Fibroblast of skin of scalp (primary cell): ENCODE measurements around the gene TFDP1.
"Not testable (repeated sequence)": the region's sequence is repeated elsewhere in the genome, so short reads cannot be mapped to it uniquely, and the experiment has no call there.

Source experiments
- DNase-seq: peaks from one replicate; pipeline ENCODE4 v3.0.0-alpha.2; 2013

Gene TFDP1

DNA sequence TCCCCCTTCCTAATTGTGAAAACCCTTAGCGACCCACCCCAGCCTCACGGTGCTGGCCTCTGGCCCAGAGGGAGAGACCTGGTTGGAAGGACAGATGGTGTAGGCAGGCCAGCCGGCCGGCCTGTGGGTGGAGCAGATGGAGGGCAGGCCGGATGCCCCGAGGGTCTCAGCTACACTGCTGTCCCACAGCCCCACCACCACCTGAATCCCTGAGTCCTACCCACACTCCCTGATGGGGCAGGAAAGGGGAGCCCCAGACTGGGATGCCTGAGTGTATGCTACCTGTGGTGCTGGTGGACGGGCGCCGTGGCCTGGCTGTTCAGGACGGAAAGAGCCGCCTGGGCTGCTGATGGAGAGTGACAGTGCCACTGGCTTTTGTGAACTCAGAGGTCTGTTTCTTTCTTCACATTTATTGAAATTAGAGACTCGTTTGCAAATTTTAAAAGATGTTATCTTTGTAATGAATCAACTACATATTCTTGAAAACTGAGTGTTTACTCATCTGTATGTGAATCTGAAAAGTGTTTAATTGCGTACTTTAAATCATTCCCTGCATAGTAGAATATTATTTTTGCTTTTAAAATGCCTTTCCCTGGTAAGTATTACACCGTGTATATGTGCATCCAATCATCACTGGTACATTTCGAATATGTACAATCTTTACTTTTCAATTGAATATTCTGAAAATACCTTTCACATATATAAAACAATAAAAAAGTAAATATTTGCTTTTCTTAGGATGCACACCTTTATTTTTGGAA lies 35.7 kb downstream of the TFDP1 start:
- DNase-seq: no peak

DNA sequence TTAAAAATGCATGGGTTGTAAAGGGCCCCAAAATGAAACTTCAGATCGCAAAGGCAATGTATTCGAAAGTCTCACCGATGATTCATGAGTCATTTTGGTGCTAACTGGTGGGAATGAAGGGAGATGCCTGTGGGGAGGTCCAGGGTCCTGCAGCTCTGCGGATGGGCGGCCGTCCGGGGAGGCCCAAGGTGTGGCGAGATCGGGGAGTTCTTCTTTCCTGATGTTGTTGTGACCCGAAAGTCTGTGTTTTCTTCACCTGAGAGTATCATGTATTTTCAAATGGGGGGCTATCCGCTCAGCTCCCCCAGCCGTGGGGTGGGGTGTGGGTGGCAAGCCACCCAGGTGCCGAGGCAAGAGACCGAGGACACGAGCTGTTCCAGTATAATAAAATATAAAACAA lies 36.5 kb downstream of the TFDP1 start:
- no peak for DNase-seq

DNA sequence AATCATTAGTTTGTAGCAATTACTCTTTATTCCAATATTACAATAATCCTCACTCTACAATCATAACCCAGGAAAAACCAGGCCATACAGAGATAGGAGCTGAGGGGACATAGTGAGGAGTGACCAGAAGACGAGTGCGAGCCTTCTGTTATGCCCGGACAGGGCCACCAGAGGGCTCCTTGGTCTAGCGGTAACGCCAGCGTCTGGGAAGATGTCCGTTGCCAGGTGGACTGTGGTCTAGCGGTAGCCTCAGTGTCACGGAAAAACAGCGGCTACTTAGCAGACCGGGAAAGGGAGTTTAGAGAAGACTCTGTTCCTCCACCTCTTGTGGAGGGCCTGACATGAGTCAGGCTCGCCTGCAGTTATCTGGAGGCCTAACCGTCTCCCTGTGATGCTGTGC lies 36.9 kb downstream of the TFDP1 start:
- not testable (repeated sequence) for DNase-seq

DNA sequence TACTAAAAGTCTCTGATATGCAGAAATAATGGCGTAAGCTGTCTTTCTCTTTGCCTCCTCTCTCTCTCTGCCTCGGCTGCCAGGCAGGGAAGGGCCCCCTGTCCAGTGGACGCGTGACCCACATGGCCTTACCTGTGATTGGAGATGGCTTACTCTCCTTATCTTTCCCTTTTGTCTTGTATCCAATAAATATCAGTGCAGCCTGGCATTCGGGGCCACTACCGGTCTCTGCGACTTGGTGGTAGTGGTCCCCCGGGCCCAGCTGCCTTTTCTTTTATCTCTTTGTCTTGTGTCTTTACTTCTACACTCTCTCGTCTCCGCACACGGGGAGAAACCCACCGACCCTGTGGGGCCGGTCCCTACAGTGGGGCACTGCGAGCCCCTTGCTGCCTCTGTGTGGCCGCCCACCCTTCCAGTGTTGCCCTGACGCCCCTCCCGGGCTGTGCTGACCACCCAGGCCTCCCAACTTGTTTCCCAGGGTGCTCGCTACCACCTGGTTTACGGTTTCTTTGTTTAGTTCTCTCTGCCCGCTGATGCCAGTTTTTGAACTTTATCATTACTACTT lies 37.5 kb downstream of the TFDP1 start:
- DNase-seq: not testable (repeated sequence)

DNA sequence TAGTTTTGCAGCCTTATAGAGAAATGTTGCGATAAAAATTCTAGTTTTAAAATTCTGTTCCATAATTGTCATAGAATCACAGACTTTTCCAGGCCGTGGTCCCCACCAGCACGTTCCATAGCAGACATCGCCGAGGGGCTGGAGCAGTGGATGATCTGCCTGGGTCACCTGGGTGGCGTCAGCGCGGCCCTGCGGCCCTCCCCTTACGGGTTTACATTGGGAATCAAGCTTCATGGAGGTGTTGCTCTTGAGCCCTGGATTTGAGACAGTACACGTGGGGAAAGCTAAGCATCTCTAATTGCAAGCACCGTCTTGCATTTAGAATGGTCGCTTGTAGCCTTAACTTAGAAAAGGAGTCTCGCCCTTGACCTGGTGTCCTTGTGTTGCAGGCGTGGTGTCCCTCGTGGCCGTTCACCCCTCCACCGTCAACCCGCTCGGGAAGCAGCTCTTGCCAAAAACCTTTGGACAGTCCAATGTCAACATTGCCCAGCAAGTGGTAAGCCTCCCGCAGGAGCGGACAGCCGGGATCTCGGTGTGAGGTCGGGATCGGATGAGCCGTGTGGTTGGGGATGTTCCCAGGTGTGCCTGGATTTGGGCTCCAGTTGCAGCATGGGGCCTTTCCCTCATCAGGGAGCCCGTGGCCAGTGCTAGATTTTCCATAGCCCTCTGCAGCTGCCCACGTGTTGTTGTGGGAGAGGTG lies 38.4 kb downstream of the TFDP1 start:
- DNase-seq: no peak

DNA sequence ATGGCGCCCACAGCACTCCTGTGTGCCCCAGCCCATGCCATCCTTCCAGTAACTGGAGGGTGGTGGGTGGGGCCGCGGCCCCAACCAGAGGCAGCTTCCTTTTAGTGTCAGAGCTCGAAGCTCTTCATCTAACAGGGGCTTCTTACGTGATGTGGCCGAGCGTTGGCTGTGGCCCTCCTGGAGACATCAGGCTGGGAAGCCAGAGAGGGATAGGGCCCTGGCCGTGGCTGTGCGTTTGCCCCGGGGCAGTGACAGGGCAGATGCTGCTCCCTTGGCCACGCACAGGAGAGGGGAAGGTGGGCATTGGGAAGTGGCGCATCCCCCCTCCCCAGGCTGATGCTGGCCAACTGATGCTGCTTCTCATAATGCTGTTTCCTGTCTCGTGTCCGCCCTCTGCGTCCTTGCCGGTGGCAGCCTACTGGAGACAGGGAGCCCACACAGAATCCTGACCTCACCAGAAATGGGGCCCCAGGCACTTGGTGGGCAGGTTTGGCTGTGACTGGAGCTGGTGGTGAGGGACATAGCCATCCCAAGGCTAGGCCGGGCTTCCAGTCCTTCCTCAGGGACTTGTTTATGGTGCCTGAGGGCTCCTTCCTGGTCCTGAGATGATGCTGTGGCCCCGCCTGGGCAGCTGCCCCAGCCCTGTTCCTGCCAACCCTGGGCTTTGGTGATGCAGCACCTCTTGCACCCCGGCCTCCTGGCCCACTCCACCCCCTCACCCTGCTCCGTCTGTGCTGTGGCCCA lies 39.1 kb downstream of the TFDP1 start:
- peak; percentile 25 for DNase-seq

DNA sequence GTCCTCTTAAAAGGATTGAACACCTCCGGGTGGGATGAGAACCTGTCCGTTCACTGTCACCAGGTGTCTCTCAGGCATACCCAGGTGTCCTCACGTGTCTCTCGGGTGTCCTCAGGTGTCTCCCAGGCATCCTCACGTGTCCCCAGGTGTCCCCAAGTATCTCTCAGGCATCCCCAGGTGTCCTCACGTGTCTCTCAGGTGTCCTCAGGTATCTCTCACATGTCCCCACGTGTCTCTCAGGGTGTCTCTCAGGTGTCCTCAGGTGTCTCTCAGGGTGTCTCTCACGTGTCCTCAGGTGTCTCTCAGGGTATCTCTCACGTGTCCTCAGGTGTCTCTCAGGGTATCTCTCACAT lies 39.7 kb downstream of the TFDP1 start:
- no peak for DNase-seq

DNA sequence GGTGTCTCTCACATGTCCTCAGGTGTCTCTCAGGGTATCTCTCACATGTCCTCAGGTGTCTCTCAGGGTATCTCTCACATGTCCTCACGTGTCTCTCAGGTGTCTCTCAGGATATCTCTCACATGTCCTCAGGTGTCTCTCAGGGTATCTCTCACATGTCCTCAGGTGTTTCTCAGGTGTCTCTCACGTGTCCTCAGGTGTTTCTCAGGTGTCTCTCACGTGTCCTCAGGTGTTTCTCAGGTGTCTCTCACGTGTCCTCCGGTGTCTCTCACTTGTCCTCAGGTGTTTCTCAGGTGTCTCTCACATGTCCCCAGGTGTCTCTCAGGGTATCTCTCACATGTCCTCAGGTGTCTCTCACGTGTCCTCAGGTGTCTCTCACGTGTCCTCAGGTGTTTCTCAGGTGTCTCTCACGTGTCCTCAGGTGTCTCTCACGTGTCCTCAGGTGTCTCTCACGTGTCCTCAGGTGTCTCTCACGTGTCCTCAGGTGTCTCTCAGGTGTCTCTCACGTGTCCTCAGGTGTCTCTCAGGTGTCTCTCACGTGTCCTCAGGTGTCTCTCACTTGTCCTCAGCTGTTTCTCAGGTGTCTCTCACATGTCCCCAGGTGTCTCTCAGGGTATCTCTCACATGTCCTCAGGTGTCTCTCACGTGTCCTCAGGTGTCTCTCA lies 40.2 kb downstream of the TFDP1 start:
- DNase-seq: not testable (repeated sequence)

DNA sequence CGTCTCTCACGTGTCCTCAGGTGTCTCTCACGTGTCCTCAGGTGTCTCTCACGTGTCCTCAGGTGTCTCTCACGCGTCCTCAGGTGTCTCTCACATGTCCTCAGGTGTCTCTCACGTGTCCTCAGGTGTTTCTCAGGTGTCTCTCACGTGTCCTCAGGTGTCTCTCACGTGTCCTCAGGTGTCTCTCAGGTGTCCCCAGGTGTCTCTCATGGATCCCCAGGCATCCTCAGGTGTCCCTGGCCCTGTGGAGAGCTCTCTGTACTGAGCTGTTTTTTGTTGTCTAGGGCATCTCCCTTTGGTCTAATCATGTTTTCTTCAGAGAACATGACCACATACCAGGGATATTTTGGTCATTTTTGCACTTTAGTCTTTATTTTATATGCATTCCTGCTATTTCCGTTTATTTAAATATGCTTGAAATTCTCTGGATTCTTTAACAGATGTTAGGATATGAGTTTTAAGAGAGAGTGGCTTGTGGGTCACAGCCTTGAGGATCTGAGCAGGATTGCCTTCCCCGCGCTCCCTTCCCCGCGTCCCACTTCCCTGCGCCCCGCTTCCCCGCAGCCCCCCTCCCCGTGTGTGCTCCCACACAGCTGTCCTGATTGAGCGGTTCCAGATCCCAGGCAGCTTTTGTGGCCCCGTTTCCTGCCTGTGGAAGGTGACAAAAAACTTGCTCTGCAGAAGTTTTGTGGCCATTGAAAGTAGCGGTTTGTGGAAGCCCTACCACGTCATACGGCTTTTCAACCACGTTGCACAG lies 41.6 kb downstream of the TFDP1 start:
- DNase-seq: peak; percentile 78

DNA sequence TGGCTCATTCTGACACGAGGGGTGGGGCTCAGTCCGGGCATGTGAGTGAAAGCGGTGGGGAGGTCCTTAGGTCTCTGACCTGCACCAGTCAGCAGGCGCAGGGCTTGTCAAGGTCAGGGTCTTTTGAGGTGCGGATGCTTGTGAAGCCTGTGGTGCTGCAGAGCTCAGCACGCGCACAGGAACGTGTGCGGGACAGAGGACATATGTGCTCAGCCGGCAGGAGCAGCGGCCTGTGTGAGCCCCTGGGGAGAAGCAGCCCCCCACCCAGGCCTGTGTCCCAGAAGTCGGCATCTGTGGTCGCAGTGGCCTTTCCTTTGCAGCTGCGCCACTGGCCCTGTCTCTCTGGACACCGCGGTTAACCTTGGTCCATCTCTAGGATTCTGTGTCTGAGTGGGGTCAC lies 42.6 kb downstream of the TFDP1 start:
- DNase-seq: no peak

DNA sequence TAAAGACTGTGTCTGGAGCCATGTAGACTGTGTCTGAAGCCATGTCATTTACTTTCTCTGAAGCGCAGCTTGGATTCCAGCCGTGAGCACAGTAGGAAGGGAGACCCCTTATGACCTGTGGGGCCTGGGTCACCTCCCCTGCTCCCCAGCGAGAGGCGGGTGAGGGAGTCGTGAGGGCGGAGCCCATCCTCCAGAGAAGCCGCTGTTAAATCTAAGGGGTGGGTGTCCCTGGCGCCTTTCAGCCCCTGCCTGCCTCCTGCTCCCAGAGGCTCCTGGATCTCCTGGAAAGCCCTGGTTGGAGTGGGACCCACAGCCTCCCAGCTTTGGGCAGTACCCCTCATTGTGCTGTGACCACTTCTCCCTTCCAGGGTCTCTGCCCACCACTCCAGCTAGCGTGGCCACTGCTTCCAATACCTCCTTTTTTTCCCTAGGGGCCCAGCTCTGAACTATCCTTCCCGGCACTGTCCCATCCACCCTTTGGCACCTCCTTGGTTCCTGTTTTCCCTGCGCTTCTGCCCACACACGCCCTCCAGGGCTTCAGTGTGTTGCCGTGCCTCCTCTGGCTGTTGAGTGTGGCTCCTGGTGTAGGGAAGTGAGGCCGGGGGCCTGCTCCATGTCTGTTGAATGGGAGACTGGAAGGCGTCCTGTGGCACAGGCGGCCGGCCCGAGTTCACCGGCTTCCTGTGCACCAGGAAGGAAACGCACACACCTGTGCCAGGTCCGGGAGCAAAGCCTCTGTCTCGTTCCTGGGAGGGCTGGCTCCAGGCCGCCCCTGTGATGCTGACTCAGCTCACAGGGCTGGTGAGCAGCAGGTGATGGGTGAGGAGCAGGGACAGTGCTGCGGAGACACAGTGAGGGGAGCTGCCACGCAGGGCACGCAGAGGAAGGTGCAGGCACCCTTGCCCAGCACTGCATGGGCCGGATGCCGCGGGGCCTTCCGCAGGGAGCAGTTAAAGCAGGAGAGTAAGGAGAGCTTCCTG lies 44.0 kb downstream of the TFDP1 start:
- no peak for DNase-seq

DNA sequence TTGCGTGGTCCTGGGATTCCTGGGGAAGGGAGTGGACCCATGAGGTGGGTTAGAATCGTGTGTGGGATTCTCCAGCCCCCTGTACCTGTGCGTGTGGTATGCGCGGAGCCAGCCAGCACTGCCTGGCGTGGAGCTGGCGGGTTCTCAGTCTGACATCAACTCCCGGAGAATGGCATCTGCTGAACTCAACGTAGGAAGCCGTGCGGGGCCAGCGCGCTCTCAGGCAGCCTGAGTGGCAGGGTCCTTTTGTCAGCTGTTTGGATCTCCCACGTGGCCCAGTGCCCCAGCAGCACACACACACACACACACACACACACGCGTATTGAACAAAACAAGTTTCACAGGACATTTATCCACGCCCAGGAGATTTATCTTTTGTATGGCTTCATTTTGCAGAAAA lies 45.3 kb downstream of the TFDP1 start:
- no peak for DNase-seq

DNA sequence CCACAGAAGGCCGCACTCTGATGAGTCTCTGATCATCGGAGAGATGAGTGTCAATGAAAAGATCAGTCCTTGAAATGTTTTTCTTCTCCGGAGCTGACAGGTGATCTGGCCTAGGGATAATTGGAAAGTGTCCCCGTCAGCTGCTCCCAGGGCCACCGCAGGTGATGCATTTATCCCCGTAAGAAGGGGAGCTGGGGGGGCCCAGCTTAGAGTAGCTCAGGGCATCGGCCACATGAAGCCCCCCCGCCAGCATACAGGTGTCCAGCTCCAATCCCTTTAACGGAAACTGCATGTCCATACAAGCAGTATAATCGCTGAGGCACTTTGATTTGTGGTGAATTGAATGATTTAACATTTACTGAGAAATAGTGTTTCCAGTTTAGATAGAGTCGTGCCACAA lies 45.7 kb downstream of the TFDP1 start:
- DNase-seq: no peak

DNA sequence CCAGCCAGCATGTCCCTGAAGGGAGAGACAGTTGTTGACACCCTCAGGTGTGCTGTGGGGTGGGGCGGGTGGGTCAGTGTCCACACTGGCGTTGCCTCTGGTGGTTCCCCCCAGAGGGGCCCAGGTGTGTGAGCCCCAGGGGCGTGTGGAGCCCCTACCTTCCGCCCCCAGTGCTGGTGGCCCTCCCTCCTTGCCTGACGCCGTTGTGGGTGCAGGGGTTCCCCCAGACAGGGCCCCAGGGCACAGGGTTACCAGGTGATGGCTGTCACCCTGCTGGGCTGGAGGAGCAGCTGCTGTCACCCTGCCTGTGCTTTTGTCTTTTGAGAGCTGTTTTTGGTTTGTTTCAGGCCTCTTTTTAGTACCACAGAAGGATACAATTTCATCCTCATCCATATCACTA lies 46.3 kb downstream of the TFDP1 start:
- no peak for DNase-seq

DNA sequence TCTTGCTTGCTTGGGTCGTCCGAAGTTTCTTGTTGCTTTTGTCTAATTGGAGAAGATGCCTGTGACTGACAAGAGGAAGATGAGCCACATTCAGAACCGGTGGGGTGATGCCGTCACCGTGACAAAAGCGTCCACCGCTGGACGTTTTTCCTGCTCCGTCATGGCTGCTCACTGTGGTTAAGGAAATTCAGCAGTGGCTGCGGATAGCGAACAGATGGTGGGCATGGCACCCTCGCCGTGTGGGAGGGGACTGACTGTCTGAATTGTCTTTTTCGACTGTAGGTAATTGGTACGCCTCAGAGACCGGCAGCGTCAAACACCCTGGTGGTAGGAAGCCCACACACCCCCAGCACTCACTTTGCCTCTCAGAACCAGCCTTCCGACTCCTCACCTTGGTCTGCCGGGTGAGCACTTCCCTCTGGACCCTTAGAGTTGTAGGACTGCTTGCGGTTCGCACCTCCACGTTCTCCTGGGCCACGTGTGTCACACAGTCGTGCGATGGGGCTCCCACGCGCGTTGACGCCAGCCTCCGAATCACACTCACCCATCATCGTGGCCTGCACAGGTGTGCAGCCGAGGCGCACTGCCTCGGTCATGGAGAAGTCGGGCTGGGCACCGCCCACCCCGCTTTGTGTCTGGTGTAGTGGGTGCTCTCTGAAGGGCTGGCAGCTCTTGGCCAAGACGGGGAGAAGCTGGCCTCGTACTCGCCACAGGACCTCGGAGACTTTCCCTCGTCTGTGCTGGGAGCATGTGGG lies 47.0 kb downstream of the TFDP1 start:
- no peak for DNase-seq

DNA sequence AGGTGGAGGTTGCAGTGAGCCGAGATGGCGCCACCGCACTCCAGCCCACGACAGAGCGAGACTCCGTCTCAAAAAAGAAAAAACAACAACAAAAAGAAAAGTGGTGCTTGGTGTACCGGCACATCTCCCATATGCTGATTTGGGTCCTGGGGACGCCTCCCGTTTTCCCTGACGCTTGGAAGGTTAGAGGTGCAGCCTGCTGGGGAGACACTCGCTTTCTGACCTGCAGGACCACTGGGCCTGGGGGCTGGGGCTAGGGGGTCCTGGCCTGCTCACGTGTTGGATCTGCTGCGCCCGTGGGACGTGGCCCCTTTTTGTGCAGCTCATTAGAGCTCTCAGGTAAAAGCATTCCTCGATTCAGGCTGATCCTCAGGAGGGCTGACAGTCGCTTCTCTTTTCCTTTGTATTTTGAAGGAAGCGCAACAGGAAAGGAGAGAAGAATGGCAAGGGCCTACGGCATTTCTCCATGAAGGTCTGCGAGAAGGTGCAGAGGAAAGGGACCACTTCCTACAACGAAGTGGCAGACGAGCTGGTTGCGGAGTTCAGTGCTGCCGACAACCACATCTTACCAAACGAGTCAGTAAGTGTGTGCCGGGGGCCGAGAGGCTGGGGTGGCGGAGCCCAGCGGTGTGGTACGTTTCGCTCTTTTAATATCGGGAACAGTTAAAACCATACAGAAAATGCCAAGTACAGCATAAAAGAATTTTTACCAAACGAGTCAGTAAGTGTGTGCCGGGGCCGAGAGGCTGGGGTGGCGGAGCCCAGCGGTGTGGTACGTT lies 48.3 kb downstream of the TFDP1 start:
- DNase-seq: no peak

DNA sequence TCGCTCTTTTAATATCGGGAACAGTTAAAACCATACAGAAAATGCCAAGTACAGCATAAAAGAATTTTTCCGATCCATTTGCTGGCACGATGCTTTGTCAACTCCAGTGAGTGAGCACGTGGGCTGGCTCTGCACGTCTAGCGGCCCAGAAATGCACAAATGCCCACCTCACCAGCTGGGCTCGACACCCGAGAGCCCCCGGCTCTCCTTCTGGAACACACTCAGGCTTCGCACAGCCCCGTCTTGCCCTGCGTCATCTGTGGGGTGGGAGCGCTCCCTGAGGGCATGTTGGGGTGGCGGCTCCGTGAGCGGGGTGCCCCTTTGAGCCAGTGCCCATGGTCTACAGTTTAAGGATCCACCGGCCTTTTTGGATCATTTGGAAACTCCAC lies 48.9 kb downstream of the TFDP1 start:
- no peak for DNase-seq

DNA sequence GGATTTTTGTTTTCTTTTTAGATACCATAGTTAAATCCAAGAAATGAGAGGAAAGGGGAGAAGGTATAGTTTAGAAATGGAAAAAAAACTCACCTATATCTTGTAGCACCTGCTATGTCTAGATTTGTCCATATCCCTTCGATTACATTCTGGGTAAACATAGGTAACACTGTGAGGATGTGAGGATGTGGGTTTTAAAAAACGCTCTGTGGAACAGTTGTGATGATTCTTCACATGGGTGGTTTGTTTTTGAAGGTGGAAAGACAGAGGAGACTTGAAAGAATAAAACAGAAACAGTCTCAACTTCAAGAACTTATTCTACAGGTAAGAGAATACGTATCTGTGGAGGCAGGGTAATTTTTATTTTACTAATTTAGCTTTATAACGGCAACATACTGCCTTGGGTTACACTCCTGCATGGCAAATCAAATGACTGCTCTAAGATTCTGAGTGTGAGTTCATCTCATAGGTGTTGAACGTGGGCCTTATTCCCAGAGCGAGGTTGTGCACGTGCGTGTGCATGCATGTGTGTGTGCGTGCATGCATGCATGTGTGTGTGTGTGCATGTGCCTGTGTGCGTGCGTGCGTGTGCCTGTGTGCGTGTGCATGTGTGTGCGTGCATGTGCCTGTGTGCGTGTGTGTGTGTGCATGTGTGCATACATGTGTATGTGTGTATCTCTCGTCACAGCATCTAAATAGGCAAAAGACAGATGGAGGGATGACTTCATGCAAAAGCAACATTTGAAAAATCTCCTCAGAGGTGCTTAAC lies 49.9 kb downstream of the TFDP1 start:
- DNase-seq: no peak

DNA sequence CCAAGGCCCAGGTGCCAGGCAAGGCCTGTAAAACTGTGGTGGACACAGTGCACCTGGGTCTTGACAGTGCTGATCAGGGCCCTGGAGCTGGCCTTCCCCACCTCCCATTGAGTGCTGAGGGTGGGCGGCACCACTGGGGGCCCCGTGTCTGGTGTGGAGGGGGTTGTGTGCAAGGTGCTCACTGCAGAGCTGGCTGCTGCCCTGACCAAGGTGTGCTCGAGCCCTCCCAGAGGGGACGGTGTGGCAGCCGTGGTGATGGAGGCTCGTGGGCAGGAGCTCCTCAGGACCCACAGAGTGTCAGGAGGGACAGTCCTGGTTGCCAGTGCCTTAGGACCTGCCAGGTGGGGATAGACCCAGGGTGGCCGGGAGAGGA lies 50.5 kb downstream of the TFDP1 start:
- no peak for DNase-seq
